ENCODE data around the gene CHMP6. TPM values are rescaled to one million over a fixed set of nuclear protein-coding genes. Genes with fewer than 3 reads are reported as not detected.

CHMP6 gene
- total and polyA plus RNA-seq, 9 of the 15 experiments (the other 6 are each of a cell fraction or from before 2014, with no cell fraction given) = 0.25 to 30.4 (median 13.4) TPM

GRCh38 chr17:80980397-80981061, 11.1 kb upstream of the CHMP6 start (continued):
- TF ChIP-seq ATF3 (IDR thresholded peaks at IDR 0.05) (peak; percentile 69), ATF3 (CRISPR knock-in tag; conservative IDR thresholded peaks at IDR 0.05) (no peak), ZNF318 (IDR thresholded peaks at IDR 0.05; ENCODE audit: borderline replicate concordance in 1 of 2, low read depth in 1 of 2) (peak in 1 of 2 experiments; percentile 69; a peak in 1 of 4 replicates), PHF21A (IDR thresholded peaks at IDR 0.05; ENCODE audit: borderline replicate concordance, low read depth) (peak; percentile 9; the same call in 1 of the 2 replicates), ARHGAP35 (IDR thresholded peaks at IDR 0.05; ENCODE audit: partially characterized antibody) (no peak), ZNF75A (CRISPR knock-in tag; IDR thresholded peaks at IDR 0.05) (no peak), SMARCA4 (IDR thresholded peaks at IDR 0.05) (0 out of 2 replicates have a peak, but pooled peaks have one; percentile 38), FOXK2 (conservative IDR thresholded peaks at IDR 0.05 in 1 of 2, IDR thresholded peaks at IDR 0.05 in 1 of 2; ENCODE audit: low read depth in 2 of 2) (no peak), TCF3 (CRISPR knock-in tag; IDR thresholded peaks at IDR 0.05) (no peak), DPF2 (IDR thresholded peaks at IDR 0.05) (peak; percentile 76), SMARCA5 (IDR thresholded peaks at IDR 0.05) (peak; percentile 21; the same call in 1 of the 2 replicates)
